NOMO-1 treated with dmso at 0.1 percent for 144 hours (cell line): ENCODE data around the gene CTBP1.
A peak's percentile ranks its signal among the peaks of the same experiment; 100 is the strongest.

Source experiments
- DNase-seq: peaks from one replicate; lab custom pipeline; 2025; ENCODE audit not compliant: unreplicated experiment; lab: John Stamatoyannopoulos, UW

CTBP1 gene

GRCh38 chr4:1177274-1178141, 71.4 kb downstream of the CTBP1 start:
- no peak for DNase-seq

- DNase-seq = no peak
Observed at GRCh38 chr4:1176398-1177273, 72.3 kb downstream of the CTBP1 start.

- no peak for DNase-seq
Observed at GRCh38 chr4:1175635-1176229, 73.2 kb downstream of the CTBP1 start.

- DNase-seq = no peak
Observed at GRCh38 chr4:1174941-1175634, 73.8 kb downstream of the CTBP1 start.

- no peak for DNase-seq
Observed at GRCh38 chr4:1172971-1173757, 75.8 kb downstream of the CTBP1 start.

- no peak for DNase-seq
Observed at GRCh38 chr4:1172228-1172851, 76.6 kb downstream of the CTBP1 start, which contains the start of gene SPON2. TSS of gene SPON2 (minus strand) at chr4:1172583.

- no peak for DNase-seq
Observed at GRCh38 chr4:1171311-1172227, 77.4 kb downstream of the CTBP1 start.

GRCh38 chr4:1170976-1171310, 78.0 kb downstream of the CTBP1 start:
- no peak for DNase-seq

GRCh38 chr4:1170156-1170975, 78.6 kb downstream of the CTBP1 start:
- DNase-seq = no peak

GRCh38 chr4:1169691-1170096, 79.2 kb downstream of the CTBP1 start:
- no peak for DNase-seq

GRCh38 chr4:1169171-1169671, 79.7 kb downstream of the CTBP1 start:
- DNase-seq = no peak

GRCh38 chr4:1168191-1169101, 80.5 kb downstream of the CTBP1 start:
- no peak for DNase-seq

GRCh38 chr4:1167244-1167949, 81.5 kb downstream of the CTBP1 start:
- DNase-seq = peak; percentile 87

- no peak for DNase-seq
Observed at GRCh38 chr4:1166509-1167243, 82.3 kb downstream of the CTBP1 start.

GRCh38 chr4:1164956-1165545, 83.9 kb downstream of the CTBP1 start:
- no peak for DNase-seq
